Measurements from ENCODE around the gene TWIST2. TPM values are rescaled to one million over a fixed set of nuclear protein-coding genes. Genes with fewer than 3 reads are reported as not detected.

The TWIST2 gene
- total RNA-seq, 1 donor from 2014 or later, result 0.20 TPM

- no peak for DNase-seq (ENCODE audit: low read depth in 2 of 2)
These were observed 90.1 kb downstream of the TWIST2 start for GRCh38 chr2:238938003-238938400.

GRCh38 chr2:238938401-238939055 is 90.6 kb downstream of the TWIST2 start:
- DNase-seq (ENCODE audit: low read depth in 2 of 2), result peak; percentile 35 to 65

GRCh38 chr2:238939074-238939473 is 91.2 kb downstream of the TWIST2 start:
- no peak for DNase-seq (ENCODE audit: low read depth in 2 of 2)

- DNase-seq (ENCODE audit: low read depth in 2 of 2), result no peak
These were observed 91.9 kb downstream of the TWIST2 start for GRCh38 chr2:238939521-238940403.

GRCh38 chr2:238940806-238941205 is 92.9 kb downstream of the TWIST2 start:
- no peak for DNase-seq (ENCODE audit: low read depth in 2 of 2)

DNA sequence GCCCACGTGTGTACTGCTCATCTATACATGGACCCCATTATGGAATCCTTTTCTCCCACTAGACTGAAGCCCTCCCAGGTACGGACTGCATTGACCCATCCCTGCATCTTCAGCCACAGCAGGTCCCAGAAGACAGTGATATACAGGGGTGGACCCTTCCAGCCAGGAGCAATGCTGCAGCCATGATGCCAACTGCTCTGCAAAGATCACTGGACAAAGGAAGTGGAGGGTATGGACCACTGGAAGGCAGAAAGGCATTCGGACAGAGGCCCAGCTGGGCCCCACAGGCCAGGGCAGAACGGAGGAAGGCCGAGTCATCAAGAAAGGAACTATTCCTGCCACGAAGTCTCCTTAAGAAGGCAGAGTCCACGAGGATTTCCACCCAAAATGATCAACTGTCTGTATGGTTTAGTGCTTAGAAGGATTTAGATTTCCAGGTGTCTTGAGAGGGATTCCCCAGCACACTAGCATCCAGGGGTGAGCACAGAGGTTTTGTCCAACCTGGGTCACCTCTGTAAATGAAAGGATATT is 93.4 kb downstream of the TWIST2 start:
- no peak for DNase-seq (ENCODE audit: low read depth in 2 of 2)

DNA sequence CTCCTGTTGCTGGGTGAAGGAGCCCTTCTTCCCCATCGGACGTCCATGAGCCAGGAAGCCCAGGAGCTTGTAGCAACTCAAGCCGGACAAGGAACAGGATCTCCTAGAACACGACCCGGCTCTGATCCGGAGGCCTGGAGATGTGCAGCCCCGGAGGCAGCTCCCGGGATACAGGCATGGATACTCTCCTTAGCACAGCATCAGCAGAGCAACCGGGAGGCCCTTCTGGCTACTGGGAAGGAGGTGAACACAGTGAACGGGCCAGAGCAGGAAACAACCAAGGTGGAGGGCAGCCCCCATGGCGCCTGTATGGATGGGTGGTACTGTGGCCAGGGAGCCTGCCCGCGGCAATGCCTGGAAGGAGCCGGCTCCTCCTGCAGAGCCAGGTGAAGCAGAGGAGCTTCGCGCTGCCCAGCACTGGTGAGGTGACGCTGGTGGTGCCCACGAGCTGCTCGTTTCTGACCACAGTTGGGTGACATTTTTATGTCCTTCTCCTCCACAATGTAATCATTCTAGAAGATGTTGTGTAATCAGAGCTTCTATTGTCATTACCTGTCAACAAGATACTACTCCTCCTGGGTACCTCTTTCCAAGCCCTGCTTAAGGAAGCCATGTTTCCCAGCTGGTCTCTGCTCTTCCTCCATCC is 94.3 kb downstream of the TWIST2 start:
- DNase-seq (ENCODE audit: low read depth in 2 of 2), result no peak

DNA sequence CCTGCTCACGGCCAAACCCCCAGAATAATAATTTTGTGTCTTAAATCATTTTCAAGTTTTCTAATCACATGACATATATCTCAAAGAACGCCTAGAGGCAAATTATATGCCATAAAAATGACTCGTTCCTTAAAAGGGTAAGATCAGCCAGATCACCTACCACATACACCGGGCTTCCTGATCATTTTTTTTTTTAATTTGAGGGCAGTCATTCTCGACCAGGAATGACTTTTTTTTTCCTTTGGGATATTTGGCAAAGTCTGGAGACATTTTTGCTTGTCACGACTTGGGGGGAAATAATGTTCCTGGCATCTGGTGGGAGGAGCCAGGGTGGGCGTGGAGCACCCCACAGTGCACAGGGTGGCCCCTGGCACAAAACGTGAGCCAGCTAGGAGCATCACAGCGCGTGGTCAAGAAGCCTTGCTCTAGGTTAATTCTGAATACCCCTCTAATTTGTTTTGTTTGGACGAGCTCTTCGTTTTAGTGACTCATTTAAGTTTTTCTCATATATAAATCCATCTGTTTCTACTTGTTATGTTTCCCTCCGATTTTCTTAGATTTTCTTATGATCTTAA is 94.9 kb downstream of the TWIST2 start:
- DNase-seq (ENCODE audit: low read depth in 2 of 2), result no peak

DNA sequence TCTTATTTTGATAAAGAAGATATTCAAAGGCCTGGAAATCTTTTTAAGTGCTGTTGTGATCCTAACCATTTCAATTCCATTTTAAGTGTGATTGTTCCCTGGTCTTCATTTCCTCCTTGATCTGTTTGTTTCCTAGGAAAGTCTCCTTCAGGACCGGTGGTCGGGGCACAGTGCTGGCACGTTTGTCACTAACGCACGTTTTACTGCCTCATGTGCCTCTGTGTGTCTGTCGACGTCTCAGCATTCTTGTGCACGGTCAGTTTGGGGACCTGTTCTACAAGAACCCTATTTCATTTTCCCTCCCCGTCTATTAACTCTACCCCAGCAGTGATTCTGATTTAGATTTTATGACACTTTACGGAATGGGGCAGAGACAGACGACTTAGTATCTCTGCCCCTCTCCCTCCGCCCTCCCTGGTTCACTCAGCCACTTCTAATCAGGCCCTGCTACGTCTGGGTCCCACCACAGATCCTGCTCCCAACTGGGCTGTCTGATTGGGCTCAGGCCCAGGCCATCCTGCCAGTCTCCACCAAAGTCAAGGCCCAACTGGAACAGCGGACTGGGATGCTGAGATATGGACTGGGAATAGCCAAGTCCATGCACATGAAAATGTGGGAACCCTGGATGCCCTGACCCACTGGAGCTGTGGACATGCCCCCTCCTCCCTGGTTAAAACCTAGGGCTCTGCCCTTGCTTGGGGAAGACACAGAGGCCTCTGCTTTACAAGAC is 95.6 kb downstream of the TWIST2 start:
- DNase-seq (ENCODE audit: low read depth in 2 of 2), result no peak

DNA sequence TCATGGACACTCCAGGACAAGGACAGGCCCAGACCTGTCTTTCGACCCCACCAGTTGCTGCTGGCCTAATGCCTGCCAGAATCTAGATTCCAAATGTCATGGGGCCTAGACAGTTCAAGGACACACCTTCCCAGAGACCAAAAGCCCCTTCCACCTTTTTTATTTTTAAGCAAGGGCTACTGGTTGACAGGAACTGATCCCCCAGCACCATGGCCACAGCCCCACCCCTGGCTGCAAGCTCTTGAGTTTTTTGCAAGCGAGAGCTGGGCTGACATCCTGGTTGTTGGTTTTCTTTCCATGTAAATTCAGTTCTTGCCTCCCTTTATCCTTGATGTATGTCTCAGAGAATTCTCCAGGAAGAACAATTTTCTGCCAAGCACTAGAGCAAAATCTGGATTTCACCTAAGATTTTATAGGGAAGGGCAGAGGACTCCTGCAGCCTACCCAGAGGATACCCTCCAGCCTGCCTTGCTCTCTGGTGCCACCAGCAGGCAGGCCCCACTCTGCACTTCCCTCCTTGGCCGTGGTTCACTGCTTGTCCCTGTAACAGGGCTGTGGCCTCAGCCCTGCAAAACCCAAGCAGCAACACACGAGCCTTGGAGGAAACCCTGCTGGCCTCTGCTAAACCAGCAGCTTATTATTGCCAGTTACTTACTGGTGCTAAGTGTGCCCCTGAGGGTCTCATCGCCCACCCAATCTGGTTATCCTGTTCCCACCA is 97.7 kb downstream of the TWIST2 start:
- peak; percentile 53 to 72 for DNase-seq (ENCODE audit: low read depth in 2 of 2)

DNA sequence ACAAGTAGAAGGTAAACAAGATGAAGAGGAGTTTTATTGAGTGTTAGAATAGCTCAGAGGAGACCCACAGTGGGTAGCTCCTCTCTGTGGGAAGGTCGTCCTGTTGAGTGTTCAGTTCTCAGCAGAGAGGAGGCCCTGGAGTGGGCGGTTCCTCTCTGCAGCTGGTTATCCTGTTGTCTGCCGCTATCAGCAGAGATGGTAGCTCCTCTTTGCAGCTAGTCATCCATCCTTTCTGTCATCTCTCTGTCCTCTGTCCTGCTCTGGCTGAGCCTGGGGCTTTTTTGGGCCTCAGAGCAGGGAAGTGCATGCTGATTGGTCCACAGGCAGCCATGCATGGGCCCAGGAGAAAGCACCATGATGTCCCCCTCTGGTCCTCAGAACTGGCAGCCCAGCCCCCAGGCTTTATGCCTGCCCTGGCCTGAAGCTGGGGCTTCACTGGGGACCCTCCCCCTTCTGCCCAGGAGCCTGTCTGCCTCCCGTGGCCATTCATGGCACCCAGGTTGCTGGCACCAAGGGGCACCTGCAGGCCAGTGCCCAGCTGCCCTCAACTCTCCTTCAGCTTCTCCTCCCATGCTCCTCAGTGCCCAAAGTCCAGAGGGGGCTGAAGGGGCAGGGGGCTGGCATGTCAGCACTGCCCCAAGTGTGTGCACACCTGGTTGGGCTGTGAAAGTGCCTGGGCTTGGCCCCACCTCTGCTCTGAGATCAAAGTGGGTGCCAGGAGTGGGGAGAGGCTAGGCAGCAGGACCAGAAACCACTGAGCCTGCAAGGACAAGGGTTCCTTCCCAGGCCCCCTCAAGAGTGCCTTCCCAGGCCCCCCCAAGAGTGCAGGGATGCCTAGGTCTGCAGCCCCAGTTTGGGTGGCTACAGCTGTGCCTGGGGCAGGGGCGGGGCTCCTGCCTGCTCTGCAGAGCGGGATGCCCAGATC is 98.7 kb downstream of the TWIST2 start:
- no peak for DNase-seq (ENCODE audit: low read depth in 2 of 2)

DNA sequence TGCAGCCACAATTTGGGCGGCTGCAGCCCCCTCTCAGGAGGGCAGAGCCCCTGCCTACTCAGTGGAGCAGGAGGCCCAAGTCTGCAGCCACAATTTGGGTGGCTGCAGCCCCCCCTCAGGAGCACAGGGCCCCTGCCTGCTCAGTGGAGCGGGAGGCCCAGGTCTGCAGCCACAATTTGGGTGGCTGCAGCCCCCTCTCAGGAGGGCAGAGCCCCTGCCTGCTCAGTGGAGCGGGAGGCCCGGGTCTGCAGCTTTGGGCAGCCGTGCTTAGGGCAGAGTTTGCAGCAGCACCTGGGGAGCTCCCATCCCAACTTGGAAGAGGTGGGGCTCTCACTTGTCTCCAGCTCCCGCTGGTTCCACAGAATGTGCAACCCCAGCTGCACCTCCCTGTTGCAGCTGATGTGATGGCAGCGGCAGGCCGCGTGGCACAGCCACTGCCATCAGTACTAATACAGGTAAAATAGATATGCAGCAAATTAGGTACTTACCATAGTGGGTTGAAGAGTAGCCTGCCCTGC is 99.4 kb downstream of the TWIST2 start:
- no peak for DNase-seq (ENCODE audit: low read depth in 2 of 2)

GRCh38 chr2:238947920-238948710 is 100.2 kb downstream of the TWIST2 start:
- DNase-seq (ENCODE audit: low read depth in 2 of 2), result peak in 1 of 2 donors; percentile 87

- no peak for DNase-seq (ENCODE audit: low read depth in 2 of 2)
These were observed 101.1 kb downstream of the TWIST2 start for GRCh38 chr2:238948765-238949641.

DNA sequence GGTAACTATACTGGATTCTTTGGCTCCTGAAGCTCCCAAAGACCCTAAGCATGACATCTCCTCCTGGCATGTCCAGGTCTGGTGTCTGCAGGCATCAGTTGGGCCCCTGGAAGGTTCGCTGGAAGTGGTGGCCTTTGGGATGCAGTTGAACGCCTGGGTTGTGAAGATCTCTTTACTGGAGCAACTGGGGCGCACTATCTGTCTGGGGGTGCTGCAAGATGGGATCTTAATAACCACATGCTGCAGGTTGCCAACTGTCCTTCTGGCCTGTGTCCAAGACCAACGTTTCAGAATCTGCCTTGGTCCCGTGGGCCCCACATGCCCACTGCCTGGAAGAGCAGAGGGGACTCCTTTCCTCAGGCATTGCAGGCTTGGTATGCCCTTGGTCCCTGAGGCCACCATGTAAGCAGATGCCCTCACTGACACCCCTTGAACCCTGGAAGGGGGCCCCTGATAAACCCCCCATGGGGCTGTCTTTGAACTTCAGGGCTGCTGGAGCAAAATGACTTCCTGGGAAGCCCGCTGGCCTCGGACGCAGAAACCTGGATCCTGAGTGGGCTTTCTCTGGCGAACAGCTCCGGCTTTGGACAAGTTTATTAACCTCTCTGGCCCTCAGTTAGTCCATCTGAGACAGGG is 101.9 kb downstream of the TWIST2 start:
- no peak for DNase-seq (ENCODE audit: low read depth in 2 of 2)

DNA sequence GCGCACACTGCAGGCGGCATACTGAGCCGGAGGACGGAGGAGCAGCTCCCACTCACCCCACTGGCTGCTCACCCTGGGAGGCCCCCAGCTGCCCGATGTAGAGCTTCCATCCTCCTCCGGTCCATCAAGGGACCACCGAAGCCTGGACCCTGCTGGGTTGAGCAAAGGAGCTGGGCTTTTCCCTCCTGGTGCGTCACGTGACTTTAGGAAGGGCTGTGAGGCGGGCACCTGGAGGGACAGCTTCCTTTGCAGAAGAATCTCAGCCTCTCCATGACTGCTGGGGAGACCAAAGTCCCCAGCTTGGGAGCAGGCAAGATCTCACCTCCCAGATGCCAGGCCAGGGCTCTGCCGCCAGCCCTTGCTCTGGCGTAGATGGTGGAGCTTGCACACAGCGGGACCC is 102.7 kb downstream of the TWIST2 start:
- DNase-seq (ENCODE audit: low read depth in 2 of 2), result no peak
